HEK293 (cell line): ENCODE measurements around the gene FERMT3.
A peak's percentile ranks its signal among the peaks of the same experiment; 100 is the strongest.

Experiments
- BCL11A ChIP-seq: fragments of 450-650 bp; formaldehyde crosslinking; IDR thresholded peaks from 2 replicates; pipeline ENCODE4 v1.5.1; 2016; ENCODE audit warnings: low read depth, missing biosample characterization, missing genetic modification characterization
- GLI4 ChIP-seq: fragments of 450-650 bp; formaldehyde crosslinking; IDR thresholded peaks from 2 replicates; pipeline ENCODE4 v1.5.1; 2016; ENCODE audit warnings: missing biosample characterization, missing genetic modification characterization
- IKZF3 ChIP-seq: fragments of 450-650 bp; IDR thresholded peaks from 2 replicates; pipeline ENCODE4 v1.5.0; 2018; ENCODE audit warnings: missing biosample characterization, mild to moderate bottlenecking, missing genetic modification characterization, moderate library complexity
- KLF1 ChIP-seq: fragments of 450-650 bp; formaldehyde crosslinking; IDR thresholded peaks from 2 replicates; pipeline ENCODE4 v1.5.1; 2016; ENCODE audit warnings: missing biosample characterization, missing genetic modification characterization
- KLF10 ChIP-seq: fragments of 450-650 bp; IDR thresholded peaks from 2 replicates; pipeline ENCODE4 v1.5.1; 2018; ENCODE audit warnings: missing biosample characterization, mild to moderate bottlenecking, missing genetic modification characterization
- KLF16 ChIP-seq: fragments of 450-650 bp; formaldehyde crosslinking; IDR thresholded peaks from 2 replicates; pipeline ENCODE4 v1.5.1; 2017; ENCODE audit warnings: missing biosample characterization, missing genetic modification characterization
- KLF8 ChIP-seq: fragments of 450-650 bp; formaldehyde crosslinking; IDR thresholded peaks from 2 replicates; pipeline ENCODE4 v1.5.1; 2016; ENCODE audit warnings: missing biosample characterization, missing genetic modification characterization
- MYNN ChIP-seq: fragments of 450-650 bp; formaldehyde crosslinking; IDR thresholded peaks from 2 replicates; pipeline ENCODE4 v1.5.1; 2016; ENCODE audit warnings: missing biosample characterization, missing genetic modification characterization, borderline replicate concordance
- YY1 ChIP-seq: fragments of 450-650 bp; formaldehyde crosslinking; IDR thresholded peaks from 2 replicates; pipeline ENCODE4 v1.5.1; 2018; ENCODE audit warnings: missing biosample characterization, missing genetic modification characterization
- ZNF169 ChIP-seq: fragments of 450-650 bp; formaldehyde crosslinking; IDR thresholded peaks from 2 replicates; pipeline ENCODE4 v1.5.1; 2016; ENCODE audit warnings: missing biosample characterization, missing genetic modification characterization
- ZNF2 ChIP-seq: fragments of 450-650 bp; formaldehyde crosslinking; IDR thresholded peaks from 2 replicates; pipeline ENCODE4 v1.5.1; 2016; ENCODE audit warnings: missing biosample characterization, missing genetic modification characterization
- ZNF341 ChIP-seq: fragments of 450-650 bp; formaldehyde crosslinking; IDR thresholded peaks from 2 replicates; pipeline ENCODE4; 2016; ENCODE audit warnings: low read depth, missing biosample characterization, missing genetic modification characterization
- ZNF391 ChIP-seq: fragments of 450-650 bp; formaldehyde crosslinking; IDR thresholded peaks from 2 replicates; pipeline ENCODE4 v1.5.1; 2016; ENCODE audit warnings: low read depth, missing biosample characterization, missing genetic modification characterization, borderline replicate concordance
- ZNF423 ChIP-seq: fragments of 450-650 bp; formaldehyde crosslinking; IDR thresholded peaks from 2 replicates; pipeline ENCODE4 v1.5.1; 2016; ENCODE audit warnings: missing biosample characterization, missing genetic modification characterization
- ZNF501 ChIP-seq: fragments of 450-650 bp; formaldehyde crosslinking; IDR thresholded peaks from 2 replicates; pipeline ENCODE4 v1.5.1; 2016; ENCODE audit warnings: missing biosample characterization, missing genetic modification characterization
- ZNF514 ChIP-seq: fragments of 450-650 bp; formaldehyde crosslinking; IDR thresholded peaks from 2 replicates; pipeline ENCODE4 v1.5.1; 2016; ENCODE audit warnings: missing biosample characterization, missing genetic modification characterization
- ZNF660 ChIP-seq: fragments of 450-650 bp; IDR thresholded peaks from 2 replicates; pipeline ENCODE4 v1.5.1; 2018; ENCODE audit warnings: missing biosample characterization, mild to moderate bottlenecking, missing genetic modification characterization
- ZNF76 ChIP-seq: fragments of 450-650 bp; formaldehyde crosslinking; IDR thresholded peaks from 2 replicates; pipeline ENCODE4; 2016; ENCODE audit warnings: low read depth, missing biosample characterization, missing genetic modification characterization, borderline replicate concordance
- ZNF843 ChIP-seq: fragments of 450-650 bp; formaldehyde crosslinking; IDR thresholded peaks from 2 replicates; pipeline ENCODE4 v1.5.1; 2016; ENCODE audit warnings: missing biosample characterization, missing genetic modification characterization
- ZSCAN16 ChIP-seq: fragments of 450-650 bp; formaldehyde crosslinking; IDR thresholded peaks from 2 replicates; pipeline ENCODE4 v1.5.1; 2016; ENCODE audit warnings: missing biosample characterization, missing genetic modification characterization
- ZSCAN23 ChIP-seq: fragments of 450-650 bp; formaldehyde crosslinking; IDR thresholded peaks from 2 replicates; pipeline ENCODE4 v1.5.1; 2016; ENCODE audit warnings: missing biosample characterization, missing genetic modification characterization
- ZXDB ChIP-seq: fragments of 450-650 bp; formaldehyde crosslinking; IDR thresholded peaks from 2 replicates; pipeline ENCODE4 v1.5.1; 2016; ENCODE audit warnings: missing biosample characterization, missing genetic modification characterization
- TF ChIP-seq, protein P1 (sequence below): fragments of 450-650 bp; formaldehyde crosslinking; conservative IDR thresholded peaks from 2 replicates; pipeline ENCODE4 v1.5.1; 2016; ENCODE audit warnings: low read depth, missing biosample characterization, missing genetic modification characterization
- TF ChIP-seq, protein P2 (sequence below): fragments of 450-650 bp; formaldehyde crosslinking; IDR thresholded peaks from 2 replicates; pipeline ENCODE4 v1.5.1; 2016; ENCODE audit warnings: missing biosample characterization, missing genetic modification characterization
- TF ChIP-seq, protein P3 (sequence below): fragments of 450-650 bp; formaldehyde crosslinking; IDR thresholded peaks from 2 replicates; pipeline ENCODE4 v1.5.1; 2016; ENCODE audit warnings: missing biosample characterization, missing genetic modification characterization
- TF ChIP-seq, protein P4 (sequence below): fragments of 450-650 bp; formaldehyde crosslinking; IDR thresholded peaks from 2 replicates; pipeline ENCODE4 v1.5.1; 2016; ENCODE audit warnings: missing biosample characterization, missing genetic modification characterization
- TF ChIP-seq, protein P5 (sequence below): fragments of 450-650 bp; formaldehyde crosslinking; IDR thresholded peaks from 2 replicates; pipeline ENCODE4 v1.5.1; 2016; ENCODE audit warnings: missing biosample characterization, missing genetic modification characterization
- TF ChIP-seq, protein P6 (sequence below): fragments of 450-650 bp; formaldehyde crosslinking; IDR thresholded peaks from 2 replicates; pipeline ENCODE4 v1.5.1; 2017; ENCODE audit warnings: missing biosample characterization, missing genetic modification characterization

The FERMT3 gene

DNA sequence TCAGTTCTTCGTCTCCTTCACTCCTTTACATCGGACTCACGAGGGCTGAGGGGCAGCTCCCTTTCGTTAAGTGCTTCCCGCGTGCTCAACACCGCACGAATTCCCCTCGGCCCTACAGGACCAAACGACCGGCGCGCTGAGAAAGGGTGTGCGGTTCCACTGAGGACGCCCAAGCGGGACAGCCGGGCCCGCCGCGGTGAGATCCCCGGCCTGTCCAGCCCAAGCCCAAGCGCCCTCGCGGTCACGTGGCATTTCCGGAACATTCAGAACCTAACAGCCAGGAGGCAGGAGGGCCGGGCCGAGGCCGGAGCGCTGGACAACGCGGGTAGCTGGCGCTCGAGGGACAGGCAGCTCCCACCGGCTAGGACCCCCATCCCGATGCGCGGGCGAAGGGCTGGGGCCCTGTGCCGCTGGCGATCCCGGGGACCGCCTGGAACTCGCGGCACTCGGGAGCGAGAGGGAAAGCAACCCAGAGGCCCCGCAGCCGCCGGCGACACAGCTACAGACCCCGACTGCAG is 21.3 kb upstream of the FERMT3 start (continued):
- peak; percentile 76; the same call in 1 of the 2 replicates for TF ChIP-seq ZNF391 (tag by site-specific recombination)
- no peak for TF ChIP-seq YY1 (tag by site-specific recombination)
- TF ChIP-seq KLF1 (tag by site-specific recombination): peak; percentile 66
- TF ChIP-seq ZNF843: peak; percentile 29; the same call in 1 of the 2 replicates
- TF ChIP-seq BCL11A: peak; percentile 78; the same call in 1 of the 2 replicates
- TF ChIP-seq, protein P1, sequence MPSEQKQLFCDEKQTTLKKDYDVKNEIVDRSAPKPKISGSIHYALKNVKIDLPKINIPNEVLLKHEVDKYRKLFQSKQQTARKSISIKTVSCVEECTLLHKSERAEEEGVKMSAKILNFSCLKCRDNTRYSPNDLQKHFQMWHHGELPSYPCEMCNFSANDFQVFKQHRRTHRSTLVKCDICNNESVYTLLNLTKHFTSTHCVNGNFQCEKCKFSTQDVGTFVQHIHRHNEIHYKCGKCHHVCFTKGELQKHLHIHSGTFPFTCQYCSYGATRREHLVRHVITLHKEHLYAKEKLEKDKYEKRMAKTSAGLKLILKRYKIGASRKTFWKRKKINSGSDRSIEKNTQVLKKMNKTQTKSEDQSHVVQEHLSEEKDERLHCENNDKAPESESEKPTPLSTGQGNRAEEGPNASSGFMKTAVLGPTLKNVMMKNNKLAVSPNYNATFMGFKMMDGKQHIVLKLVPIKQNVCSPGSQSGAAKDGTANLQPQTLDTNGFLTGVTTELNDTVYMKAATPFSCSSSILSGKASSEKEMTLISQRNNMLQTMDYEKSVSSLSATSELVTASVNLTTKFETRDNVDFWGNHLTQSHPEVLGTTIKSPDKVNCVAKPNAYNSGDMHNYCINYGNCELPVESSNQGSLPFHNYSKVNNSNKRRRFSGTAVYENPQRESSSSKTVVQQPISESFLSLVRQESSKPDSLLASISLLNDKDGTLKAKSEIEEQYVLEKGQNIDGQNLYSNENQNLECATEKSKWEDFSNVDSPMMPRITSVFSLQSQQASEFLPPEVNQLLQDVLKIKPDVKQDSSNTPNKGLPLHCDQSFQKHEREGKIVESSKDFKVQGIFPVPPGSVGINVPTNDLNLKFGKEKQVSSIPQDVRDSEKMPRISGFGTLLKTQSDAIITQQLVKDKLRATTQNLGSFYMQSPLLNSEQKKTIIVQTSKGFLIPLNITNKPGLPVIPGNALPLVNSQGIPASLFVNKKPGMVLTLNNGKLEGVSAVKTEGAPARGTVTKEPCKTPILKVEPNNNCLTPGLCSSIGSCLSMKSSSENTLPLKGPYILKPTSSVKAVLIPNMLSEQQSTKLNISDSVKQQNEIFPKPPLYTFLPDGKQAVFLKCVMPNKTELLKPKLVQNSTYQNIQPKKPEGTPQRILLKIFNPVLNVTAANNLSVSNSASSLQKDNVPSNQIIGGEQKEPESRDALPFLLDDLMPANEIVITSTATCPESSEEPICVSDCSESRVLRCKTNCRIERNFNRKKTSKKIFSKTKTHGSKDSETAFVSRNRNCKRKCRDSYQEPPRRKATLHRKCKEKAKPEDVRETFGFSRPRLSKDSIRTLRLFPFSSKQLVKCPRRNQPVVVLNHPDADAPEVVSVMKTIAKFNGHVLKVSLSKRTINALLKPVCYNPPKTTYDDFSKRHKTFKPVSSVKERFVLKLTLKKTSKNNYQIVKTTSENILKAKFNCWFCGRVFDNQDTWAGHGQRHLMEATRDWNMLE (tag by site-specific recombination): no peak
- TF ChIP-seq KLF16 (tag by site-specific recombination): peak; percentile 72
- 0 out of 2 replicates have a peak, but pooled peaks have one; percentile 55 for TF ChIP-seq ZSCAN23 (tag by site-specific recombination)
- TF ChIP-seq ZNF423: no peak
- no peak for TF ChIP-seq ZNF169 (tag by site-specific recombination)
- TF ChIP-seq, protein P2, sequence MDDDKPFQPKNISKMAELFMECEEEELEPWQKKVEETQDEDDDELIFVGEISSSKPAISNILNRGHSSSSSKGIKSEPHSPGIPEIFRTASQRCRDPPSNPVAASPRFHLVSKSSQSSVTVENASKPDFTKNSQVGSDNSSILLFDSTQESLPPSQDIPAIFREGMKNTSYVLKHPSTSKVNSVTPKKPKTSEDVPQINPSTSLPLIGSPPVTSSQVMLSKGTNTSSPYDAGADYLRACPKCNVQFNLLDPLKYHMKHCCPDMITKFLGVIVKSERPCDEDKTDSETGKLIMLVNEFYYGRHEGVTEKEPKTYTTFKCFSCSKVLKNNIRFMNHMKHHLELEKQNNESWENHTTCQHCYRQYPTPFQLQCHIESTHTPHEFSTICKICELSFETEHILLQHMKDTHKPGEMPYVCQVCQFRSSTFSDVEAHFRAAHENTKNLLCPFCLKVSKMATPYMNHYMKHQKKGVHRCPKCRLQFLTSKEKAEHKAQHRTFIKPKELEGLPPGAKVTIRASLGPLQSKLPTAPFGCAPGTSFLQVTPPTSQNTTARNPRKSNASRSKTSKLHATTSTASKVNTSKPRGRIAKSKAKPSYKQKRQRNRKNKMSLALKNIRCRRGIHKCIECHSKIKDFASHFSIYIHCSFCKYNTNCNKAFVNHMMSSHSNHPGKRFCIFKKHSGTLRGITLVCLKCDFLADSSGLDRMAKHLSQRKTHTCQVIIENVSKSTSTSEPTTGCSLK (tag by site-specific recombination): no peak
- peak; percentile 93 for TF ChIP-seq ZNF2 (tag by site-specific recombination)
- peak; percentile 91 for TF ChIP-seq ZNF501
- TF ChIP-seq MYNN (tag by site-specific recombination): no peak
- peak; percentile 55 for TF ChIP-seq IKZF3 (tag by site-specific recombination)
- TF ChIP-seq, protein P3, sequence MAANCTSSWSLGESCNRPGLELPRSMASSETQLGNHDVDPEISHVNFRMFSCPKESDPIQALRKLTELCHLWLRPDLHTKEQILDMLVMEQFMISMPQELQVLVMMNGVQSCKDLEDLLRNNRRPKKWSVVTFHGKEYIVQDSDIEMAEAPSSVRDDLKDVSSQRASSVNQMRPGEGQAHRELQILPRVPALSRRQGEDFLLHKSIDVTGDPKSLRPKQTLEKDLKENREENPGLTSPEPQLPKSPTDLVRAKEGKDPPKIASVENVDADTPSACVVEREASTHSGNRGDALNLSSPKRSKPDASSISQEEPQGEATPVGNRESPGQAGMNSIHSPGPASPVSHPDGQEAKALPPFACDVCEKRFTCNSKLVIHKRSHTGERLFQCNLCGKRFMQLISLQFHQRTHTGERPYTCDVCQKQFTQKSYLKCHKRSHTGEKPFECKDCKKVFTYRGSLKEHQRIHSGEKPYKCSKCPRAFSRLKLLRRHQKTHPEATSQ (tag by site-specific recombination): no peak
- TF ChIP-seq, protein P4, sequence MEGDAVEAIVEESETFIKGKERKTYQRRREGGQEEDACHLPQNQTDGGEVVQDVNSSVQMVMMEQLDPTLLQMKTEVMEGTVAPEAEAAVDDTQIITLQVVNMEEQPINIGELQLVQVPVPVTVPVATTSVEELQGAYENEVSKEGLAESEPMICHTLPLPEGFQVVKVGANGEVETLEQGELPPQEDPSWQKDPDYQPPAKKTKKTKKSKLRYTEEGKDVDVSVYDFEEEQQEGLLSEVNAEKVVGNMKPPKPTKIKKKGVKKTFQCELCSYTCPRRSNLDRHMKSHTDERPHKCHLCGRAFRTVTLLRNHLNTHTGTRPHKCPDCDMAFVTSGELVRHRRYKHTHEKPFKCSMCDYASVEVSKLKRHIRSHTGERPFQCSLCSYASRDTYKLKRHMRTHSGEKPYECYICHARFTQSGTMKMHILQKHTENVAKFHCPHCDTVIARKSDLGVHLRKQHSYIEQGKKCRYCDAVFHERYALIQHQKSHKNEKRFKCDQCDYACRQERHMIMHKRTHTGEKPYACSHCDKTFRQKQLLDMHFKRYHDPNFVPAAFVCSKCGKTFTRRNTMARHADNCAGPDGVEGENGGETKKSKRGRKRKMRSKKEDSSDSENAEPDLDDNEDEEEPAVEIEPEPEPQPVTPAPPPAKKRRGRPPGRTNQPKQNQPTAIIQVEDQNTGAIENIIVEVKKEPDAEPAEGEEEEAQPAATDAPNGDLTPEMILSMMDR (tag by site-specific recombination): peak; percentile 64; the same call in 1 of the 2 replicates
- TF ChIP-seq ZXDB (tag by site-specific recombination): peak; percentile 82
- TF ChIP-seq, protein P5, sequence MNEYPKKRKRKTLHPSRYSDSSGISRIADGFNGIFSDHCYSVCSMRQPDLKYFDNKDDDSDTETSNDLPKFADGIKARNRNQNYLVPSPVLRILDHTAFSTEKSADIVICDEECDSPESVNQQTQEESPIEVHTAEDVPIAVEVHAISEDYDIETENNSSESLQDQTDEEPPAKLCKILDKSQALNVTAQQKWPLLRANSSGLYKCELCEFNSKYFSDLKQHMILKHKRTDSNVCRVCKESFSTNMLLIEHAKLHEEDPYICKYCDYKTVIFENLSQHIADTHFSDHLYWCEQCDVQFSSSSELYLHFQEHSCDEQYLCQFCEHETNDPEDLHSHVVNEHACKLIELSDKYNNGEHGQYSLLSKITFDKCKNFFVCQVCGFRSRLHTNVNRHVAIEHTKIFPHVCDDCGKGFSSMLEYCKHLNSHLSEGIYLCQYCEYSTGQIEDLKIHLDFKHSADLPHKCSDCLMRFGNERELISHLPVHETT (tag by site-specific recombination): peak; percentile 20; the same call in 1 of the 2 replicates
- TF ChIP-seq KLF8 (tag by site-specific recombination): peak; percentile 83
- peak; percentile 35; the same call in 1 of the 2 replicates for TF ChIP-seq ZNF341 (tag by site-specific recombination)
- TF ChIP-seq ZNF660 (tag by site-specific recombination): peak; percentile 91
- TF ChIP-seq, protein P6, sequence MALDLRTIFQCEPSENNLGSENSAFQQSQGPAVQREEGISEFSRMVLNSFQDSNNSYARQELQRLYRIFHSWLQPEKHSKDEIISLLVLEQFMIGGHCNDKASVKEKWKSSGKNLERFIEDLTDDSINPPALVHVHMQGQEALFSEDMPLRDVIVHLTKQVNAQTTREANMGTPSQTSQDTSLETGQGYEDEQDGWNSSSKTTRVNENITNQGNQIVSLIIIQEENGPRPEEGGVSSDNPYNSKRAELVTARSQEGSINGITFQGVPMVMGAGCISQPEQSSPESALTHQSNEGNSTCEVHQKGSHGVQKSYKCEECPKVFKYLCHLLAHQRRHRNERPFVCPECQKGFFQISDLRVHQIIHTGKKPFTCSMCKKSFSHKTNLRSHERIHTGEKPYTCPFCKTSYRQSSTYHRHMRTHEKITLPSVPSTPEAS: no peak
- no peak for TF ChIP-seq ZSCAN16
- peak; percentile 74 for TF ChIP-seq ZNF76
- TF ChIP-seq GLI4 (tag by site-specific recombination): 0 out of 2 replicates have a peak, but pooled peaks have one; percentile 65
- TF ChIP-seq KLF10 (tag by site-specific recombination): 0 out of 2 replicates have a peak, but pooled peaks have one; percentile 20
- no peak for TF ChIP-seq ZNF514 (tag by site-specific recombination)
